ENCODE measurements around the gene PAQR6. TPM values are rescaled to one million over a fixed set of nuclear protein-coding genes. Genes with fewer than 3 reads are reported as not detected.

PAQR6 gene, protein sequence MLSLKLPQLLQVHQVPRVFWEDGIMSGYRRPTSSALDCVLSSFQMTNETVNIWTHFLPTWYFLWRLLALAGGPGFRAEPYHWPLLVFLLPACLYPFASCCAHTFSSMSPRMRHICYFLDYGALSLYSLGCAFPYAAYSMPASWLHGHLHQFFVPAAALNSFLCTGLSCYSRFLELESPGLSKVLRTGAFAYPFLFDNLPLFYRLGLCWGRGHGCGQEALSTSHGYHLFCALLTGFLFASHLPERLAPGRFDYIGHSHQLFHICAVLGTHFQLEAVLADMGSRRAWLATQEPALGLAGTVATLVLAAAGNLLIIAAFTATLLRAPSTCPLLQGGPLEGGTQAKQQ
- 1 to 10 TPM; 4.4 to 4.9 TPM for total RNA-seq

DNA sequence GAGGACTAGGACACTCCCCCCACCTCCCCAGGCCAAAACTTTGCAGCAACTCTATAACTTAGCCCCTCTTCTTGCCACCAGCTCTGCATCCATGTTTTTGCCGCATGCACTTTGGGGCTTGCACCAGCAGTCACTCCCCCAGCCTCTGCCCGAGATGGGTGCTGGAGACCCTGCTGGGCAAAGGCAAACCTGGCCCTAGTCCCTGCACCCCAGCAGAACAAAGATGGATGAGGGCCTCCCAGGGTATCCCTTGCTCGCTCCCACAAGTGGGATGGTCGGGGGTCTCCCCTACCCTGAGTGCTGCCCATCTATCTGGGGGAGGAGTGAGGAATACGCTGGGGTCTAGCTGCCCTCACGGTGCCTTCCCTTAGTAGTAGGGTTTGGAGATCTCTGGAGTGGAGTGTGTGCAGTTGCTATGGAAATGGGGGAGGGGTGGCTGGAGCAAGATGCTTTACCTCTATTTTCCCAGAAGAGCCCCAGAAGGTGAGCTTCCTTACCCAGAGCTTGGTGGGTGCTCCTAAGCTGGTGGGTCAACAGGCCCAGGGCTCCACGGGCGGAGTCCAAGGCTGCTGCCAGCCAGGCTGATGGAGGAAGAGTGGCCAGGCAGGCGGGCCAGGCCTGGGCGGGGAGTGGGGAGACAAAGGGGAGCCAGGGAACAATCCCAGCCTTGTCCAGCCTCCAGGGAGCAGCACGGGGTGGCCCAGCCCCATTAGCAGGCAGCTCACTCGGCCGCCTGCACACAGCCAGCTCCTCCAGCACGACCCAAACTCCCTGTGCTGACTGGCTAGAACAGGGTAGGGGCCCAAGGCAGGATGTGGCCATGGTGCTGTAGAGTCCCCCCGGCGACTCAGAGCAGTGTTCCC is at the start of gene PAQR6:
TSS of gene PAQR6 (minus strand) at position 597 of the 863 bp plus-strand sequence. CDS start 1,325 bp downstream, outside the sequence.
- H3K27ac Mint-ChIP-seq: no peak within 1 kb of the TSS
- no peak for DNase-seq
- no peak within 1 kb of the TSS for H3K4me3 Mint-ChIP-seq
- H3K27me3 Mint-ChIP-seq: no peaks in the 10 kb centered on the region
- H3K4me1 Mint-ChIP-seq: peaks cover 16% of the 10 kb centered on the region
- peaks cover 10% of the 10 kb centered on the region for H3K36me3 Mint-ChIP-seq
- no peaks in the 10 kb centered on the region for H3K9me3 Mint-ChIP-seq

DNA sequence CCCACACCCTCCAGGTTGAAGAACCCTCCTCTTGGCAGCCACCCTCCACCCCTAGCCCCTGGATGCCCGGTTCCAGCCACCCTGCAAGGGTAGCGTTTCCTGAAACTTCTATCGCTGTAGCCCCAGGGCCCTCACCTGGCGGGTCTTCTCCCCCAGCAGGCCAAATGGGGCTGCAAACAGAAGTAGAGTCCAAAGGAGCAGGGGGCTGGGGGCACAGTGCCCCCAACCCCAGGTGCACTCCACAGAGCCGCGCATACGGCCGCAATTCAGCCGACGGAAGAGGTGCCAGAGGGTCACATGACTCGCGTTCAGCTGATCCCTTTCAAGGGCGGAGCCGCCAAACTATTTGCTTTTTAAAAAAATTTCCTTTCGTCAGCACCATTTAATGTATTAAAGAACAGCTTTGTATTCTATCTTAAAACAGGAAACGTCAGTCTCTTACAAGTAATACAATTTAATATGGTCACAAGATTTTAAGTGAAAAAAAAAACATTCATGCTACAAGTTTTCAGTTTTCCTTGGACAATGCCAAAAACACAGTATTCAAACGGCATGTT is 47.6 kb upstream of the PAQR6 start, which contains the start of gene GLMP:
TSS of gene GLMP (minus strand) at position 289 of the 557 bp plus-strand sequence. CDS start at position 255, 34 bp downstream.
- Mint-ChIP-seq H3K9me3 (no peaks in the 10 kb centered on the region), H3K27me3 (no peaks in the 10 kb centered on the region), H3K36me3 (no peaks in the 10 kb centered on the region), H3K27ac (peak within 1 kb of the TSS; percentile 28), H3K4me3 (peak within 1 kb of the TSS; percentile 87), H3K4me1 (peaks cover 11% of the 10 kb centered on the region)
- peak; percentile 60 for DNase-seq

DNA sequence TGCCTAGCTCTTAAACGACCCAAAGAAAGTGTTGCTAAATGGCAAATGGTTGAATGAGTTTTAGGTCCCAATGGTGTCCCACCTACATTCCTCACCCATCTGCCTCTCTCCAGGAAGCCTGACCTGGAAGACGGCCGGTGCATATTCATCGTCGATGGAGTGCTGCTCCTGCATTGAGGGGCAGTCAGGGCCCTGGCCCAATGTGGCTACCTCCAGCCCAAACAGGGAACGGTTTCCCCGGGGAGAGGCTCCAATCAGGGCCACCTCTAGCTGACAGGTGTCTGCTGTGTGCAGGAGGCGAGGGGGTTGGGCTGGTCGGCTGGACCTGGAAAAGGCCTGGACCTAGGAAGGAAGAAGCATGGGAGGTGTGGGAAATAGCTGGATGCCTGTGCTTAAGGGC is 46.0 kb upstream of the PAQR6 start:
- Mint-ChIP-seq H3K36me3 (no peaks in the 10 kb centered on the region), H3K4me1 (peaks cover 11% of the 10 kb centered on the region), H3K9me3 (no peaks in the 10 kb centered on the region), H3K27ac (no peak overlapping the region), H3K27me3 (no peaks in the 10 kb centered on the region), H3K4me3 (no peak overlapping the region)
- DNase-seq: no peak

DNA sequence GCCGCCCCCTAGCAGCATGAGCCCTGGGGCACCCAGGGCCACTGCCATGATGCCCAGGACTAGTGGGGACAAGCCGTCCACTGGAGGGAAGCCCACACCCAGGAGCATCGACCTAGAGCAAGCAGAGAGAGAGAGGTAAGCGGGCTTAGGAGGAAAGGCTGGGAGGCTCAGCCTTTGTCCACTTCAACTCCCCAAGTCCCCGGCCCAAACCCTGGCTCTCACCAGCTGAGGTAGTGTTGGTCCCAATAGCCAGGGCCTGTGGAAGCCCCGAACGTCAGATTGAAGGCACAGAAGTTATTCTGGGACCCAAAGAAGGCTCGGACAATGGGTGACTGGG is 45.2 kb upstream of the PAQR6 start:
- H3K27me3 Mint-ChIP-seq: no peaks in the 10 kb centered on the region
- peaks cover 2% of the 10 kb centered on the region for H3K36me3 Mint-ChIP-seq
- H3K4me1 Mint-ChIP-seq: peaks cover 11% of the 10 kb centered on the region
- no peak overlapping the region for H3K27ac Mint-ChIP-seq
- H3K9me3 Mint-ChIP-seq: no peaks in the 10 kb centered on the region
- no peak for DNase-seq
- H3K4me3 Mint-ChIP-seq: no peak overlapping the region

DNA sequence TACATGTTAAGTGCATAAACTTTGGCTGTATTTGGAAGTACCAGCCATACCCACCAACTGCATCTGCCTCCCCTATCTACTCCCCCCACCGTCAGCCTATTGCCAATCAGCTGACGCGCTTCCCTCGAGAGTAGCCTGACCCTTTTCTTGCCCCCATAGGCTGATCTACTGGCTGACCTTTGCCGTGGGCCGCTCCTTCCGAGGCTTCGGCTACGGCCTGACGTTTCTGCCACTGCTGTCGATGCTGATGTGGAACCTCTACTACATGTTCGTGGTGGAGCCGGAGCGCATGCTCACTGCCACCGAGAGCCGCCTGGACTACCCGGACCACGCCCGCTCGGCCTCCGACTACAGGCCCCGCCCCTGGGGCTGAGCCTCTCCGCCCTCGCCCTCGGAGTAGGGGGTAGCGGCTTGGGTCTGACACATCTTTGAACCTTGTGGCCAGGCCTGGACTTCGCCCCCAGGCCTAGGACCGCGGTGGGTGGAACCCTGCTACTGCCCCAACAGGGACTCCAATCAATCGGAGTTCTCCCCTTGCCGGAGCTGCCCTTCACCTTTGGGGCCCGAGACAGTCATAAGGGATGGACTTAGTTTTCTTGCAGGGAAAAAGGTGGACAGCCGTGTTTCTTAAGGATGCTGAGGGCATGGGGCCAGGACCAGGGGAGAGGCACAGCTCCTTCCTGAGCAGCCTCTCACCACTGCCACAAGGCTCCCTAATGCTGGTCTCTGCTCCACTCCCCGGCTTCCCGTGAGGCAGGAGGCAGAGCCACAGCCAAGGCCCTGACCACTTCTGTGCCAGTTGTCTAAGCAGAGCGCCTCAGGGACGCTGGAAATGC is 43.6 kb upstream of the PAQR6 start:
- H3K36me3 Mint-ChIP-seq: peaks cover 2% of the 10 kb centered on the region
- peak overlapping the region; percentile 54 for H3K4me3 Mint-ChIP-seq
- no peaks in the 10 kb centered on the region for H3K27me3 Mint-ChIP-seq
- DNase-seq: peak; percentile 27
- H3K4me1 Mint-ChIP-seq: peaks cover 11% of the 10 kb centered on the region
- H3K27ac Mint-ChIP-seq: no peak overlapping the region
- H3K9me3 Mint-ChIP-seq: no peaks in the 10 kb centered on the region

DNA sequence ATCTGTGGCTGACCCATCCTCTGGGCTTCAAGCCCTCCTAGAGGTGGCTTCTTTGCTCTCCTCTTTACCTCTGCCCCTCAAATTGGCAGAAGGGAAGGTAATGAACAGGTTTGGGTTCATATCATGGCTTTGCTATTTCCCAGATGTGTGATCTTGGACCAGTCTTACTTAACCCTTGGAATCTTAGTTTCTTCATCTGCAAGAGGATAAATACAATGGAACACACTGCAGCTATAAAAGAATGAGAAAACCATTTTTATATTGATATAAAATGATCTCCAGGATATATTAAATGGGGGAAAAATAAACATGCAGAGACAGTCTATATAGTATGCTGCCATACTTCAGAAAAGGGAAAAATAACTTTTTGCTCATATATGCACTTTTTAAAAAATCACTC is 42.0 kb upstream of the PAQR6 start:
- DNase-seq: no peak
- Mint-ChIP-seq H3K27me3 (no peaks in the 10 kb centered on the region), H3K9me3 (no peaks in the 10 kb centered on the region), H3K4me3 (no peak overlapping the region), H3K27ac (no peak overlapping the region), H3K4me1 (peaks cover 6% of the 10 kb centered on the region), H3K36me3 (peaks cover 2% of the 10 kb centered on the region)

DNA sequence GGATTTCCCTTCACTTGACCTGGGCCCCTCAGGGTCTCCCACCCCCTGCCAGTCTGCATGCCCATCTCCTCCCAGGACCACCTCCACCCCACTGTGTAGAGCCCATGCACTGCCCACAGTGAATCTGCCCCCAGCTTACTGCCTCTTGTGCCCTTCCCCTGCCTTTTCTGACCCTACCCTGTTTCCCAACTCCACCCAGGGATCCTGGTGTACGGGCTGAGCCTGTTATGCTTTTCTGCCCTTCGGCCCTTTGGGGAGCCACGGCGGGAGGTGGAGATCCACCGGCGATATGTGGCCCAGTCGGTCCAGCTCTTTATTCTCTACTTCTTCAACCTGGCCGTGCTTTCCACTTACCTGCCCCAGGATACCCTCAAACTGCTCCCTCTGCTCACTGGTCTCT is 38.2 kb upstream of the PAQR6 start:
- Mint-ChIP-seq H3K9me3 (no peaks in the 10 kb centered on the region), H3K4me1 (peaks cover 21% of the 10 kb centered on the region), H3K4me3 (no peak overlapping the region), H3K27ac (no peak overlapping the region), H3K27me3 (peaks cover 3% of the 10 kb centered on the region), H3K36me3 (peaks cover 13% of the 10 kb centered on the region)
- no peak for DNase-seq

DNA sequence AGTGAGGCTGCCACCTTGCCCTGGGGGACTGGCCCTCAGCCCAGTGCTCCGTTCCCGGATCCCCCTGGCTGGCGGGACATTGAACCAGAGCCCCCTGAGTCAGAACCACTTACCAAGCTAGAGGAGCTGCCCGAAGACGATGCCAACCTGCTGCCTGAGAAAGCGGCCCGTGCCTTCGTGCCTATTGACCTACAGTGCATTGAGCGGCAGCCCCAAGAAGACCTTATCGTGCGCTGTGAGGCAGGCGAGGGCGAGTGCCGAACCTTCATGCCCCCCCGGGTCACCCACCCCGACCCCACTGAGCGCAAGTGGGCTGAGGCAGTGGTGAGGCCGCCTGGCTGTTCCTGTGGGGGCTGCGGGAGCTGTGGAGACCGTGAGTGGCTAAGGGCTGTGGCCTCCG is 37.6 kb upstream of the PAQR6 start:
- no peak overlapping the region for H3K27ac Mint-ChIP-seq
- peaks cover 16% of the 10 kb centered on the region for H3K36me3 Mint-ChIP-seq
- no peak overlapping the region for H3K4me3 Mint-ChIP-seq
- peaks cover 3% of the 10 kb centered on the region for H3K27me3 Mint-ChIP-seq
- H3K9me3 Mint-ChIP-seq: no peaks in the 10 kb centered on the region
- H3K4me1 Mint-ChIP-seq: peaks cover 27% of the 10 kb centered on the region
- DNase-seq: no peak

DNA sequence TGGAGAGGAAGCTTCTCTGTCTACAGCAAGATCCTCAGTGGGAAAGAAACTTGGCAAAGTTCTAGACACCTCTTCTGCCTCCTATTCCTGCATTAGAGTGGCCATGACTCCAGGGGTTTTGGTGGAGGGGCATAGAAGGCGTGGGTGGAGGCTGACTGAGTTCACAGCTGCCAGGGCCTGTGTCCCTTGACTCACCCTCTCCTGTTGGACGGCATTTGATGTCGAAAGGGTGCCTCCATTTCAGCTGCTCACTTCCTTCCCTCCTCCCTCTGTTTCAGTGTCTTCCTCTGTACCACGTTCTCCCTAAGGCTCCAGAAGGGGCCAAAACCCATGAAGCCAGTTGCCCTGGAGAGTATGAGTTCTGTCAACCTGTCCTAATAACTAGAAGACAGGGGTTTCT is 36.9 kb upstream of the PAQR6 start:
- no peak for DNase-seq
- no peaks in the 10 kb centered on the region for H3K9me3 Mint-ChIP-seq
- H3K27ac Mint-ChIP-seq: no peak overlapping the region
- H3K27me3 Mint-ChIP-seq: peaks cover 3% of the 10 kb centered on the region
- H3K4me1 Mint-ChIP-seq: peaks cover 31% of the 10 kb centered on the region
- H3K36me3 Mint-ChIP-seq: peaks cover 20% of the 10 kb centered on the region
- peak overlapping the region; percentile 7 for H3K4me3 Mint-ChIP-seq

DNA sequence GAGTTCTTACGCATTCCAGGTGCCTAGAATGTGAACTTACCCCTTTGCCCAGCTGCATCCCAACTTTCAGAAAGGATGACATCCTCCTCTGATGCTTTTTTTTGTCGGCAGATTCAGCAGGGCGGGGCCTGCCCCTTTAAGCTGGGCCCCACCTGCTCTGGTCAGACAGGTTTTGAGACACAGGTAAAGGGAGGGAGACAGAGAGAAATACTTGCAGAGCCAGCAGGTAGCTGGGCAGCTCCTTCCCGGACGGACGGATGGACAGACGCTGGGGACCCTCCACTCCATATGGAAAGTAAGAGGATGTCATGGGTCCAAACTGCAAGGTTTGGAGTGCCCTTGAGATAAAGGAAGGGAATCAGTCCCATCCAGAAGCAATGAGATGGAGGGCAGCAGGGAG is 36.3 kb upstream of the PAQR6 start, which contains the start of gene TMEM79:
TSS of gene TMEM79 (plus strand) at position 214 of the 400 bp plus-strand sequence. CDS start 902 bp downstream, outside the sequence.
- H3K27me3 Mint-ChIP-seq: peaks cover 3% of the 10 kb centered on the region
- peak within 1 kb of the TSS; percentile 96 for H3K27ac Mint-ChIP-seq
- H3K4me3 Mint-ChIP-seq: peak within 1 kb of the TSS; percentile 98
- peaks cover 20% of the 10 kb centered on the region for H3K36me3 Mint-ChIP-seq
- DNase-seq: no peak
- H3K9me3 Mint-ChIP-seq: no peaks in the 10 kb centered on the region
- peaks cover 31% of the 10 kb centered on the region for H3K4me1 Mint-ChIP-seq

DNA sequence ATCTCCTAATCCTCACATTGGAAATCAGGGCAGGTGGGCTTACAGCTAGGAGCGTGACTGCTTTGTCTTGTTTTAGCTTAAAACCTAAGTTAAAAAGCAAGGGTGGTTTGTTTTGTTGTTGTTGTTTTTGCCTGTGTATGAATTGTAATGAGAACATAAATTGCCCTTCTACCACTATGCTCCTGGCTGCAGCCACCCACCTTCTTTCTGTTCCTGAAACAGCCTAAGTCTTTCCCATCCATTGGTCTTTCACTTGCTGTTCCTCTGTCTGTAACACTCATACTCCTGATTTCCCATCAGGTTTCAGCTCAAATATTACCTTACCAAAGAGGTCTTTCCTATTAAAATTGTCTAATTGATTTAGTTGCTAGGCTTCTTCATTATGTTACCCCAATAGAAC is 35.7 kb upstream of the PAQR6 start:
- H3K36me3 Mint-ChIP-seq: peaks cover 21% of the 10 kb centered on the region
- peaks cover 3% of the 10 kb centered on the region for H3K27me3 Mint-ChIP-seq
- H3K27ac Mint-ChIP-seq: peak overlapping the region; percentile 96
- peak overlapping the region; percentile 98 for H3K4me3 Mint-ChIP-seq
- H3K9me3 Mint-ChIP-seq: no peaks in the 10 kb centered on the region
- H3K4me1 Mint-ChIP-seq: peaks cover 31% of the 10 kb centered on the region
- no peak for DNase-seq

DNA sequence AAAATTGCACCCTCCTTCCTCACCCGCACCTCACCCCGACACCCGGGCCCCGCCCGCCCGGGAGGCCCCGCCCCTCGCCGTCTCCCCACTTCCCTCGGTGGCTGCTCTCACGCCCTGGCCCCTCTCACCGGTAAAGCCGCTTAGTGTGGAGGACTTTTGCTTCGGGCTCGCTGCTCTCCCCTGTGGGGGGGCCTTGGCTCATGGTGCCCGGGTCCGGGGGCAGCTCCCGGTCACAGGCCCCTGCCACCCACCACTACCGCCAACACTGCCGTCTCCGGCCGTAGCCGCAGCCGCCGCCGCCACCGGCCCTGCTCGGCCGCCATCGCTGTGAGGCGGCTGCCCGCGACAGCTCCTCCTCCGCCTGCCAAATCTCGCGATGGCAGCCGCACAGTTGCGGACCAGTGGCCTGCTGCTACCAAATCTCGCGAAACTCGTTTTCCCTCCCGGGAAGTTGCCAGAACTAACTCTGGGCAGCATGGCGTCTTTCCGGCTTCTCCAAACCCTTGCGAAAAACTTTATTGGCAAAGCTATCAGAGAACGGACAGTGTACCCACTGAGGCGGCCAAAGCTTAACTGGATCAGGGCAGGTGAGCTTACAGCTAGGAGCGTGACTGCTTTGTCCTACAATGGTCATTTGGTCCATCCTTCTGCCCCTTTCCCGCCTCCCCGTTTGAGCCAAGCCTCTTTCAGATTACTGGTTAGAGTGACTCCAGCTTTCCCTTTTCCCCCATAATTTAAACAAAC is 34.8 kb upstream of the PAQR6 start, which contains the start of gene SMG5:
TSS of gene SMG5 (minus strand) at position 347 of the 744 bp plus-strand sequence. CDS start at position 202, 145 bp downstream.
- H3K27me3 Mint-ChIP-seq: peaks cover 3% of the 10 kb centered on the region
- no peaks in the 10 kb centered on the region for H3K9me3 Mint-ChIP-seq
- H3K4me1 Mint-ChIP-seq: peaks cover 31% of the 10 kb centered on the region
- DNase-seq: peak; percentile 97
- peaks cover 29% of the 10 kb centered on the region for H3K36me3 Mint-ChIP-seq
- peak within 1 kb of the TSS; percentile 96 for H3K27ac Mint-ChIP-seq
- H3K4me3 Mint-ChIP-seq: peak within 1 kb of the TSS; percentile 98

DNA sequence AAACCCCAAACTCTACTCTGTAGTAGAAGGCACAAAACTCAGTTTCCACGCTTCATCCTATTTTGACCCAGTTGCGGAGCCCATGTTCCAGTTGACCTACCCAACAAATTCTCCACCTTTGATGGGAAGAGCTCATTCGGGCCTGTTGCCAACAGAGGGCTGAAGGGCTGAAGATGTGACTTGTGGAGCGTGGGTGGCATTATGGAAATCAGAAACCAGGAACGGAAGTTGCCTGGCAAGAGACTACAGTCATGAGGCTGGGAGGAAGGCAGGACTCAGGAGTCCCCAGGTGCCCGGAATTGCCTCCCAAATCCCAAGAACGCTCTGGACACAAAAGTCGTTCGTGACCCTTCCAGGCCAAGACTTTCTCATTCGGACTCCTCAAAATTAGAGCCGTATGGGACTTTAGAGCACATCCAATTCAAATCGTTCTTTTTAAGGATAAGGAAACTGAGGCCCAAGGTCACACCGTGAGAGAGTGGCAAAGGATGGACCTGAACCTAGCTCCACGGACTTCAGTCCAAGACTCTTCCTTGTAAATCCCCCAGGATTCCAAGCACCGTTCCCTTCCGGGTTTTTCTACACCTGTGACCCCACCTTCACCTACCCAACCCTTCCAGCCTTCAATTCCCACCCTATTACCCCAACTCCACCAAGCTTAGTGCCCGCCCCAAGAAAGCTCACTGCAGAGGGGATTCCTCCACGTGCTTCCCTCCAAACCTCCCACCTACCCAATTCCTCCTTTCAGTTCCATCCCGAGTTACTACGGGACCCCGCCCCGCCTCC is 34.0 kb upstream of the PAQR6 start:
- Mint-ChIP-seq H3K36me3 (peaks cover 30% of the 10 kb centered on the region), H3K4me3 (peak overlapping the region; percentile 98), H3K27me3 (peaks cover 3% of the 10 kb centered on the region), H3K4me1 (peaks cover 31% of the 10 kb centered on the region), H3K27ac (peak overlapping the region; percentile 96), H3K9me3 (no peaks in the 10 kb centered on the region)
- DNase-seq: peak; percentile 39

Measured in activated naive CD8-positive, alpha-beta T cell treated with anti-CD3 and anti-CD28 coated beads for 36 hours (primary cell).